Measurements from ENCODE around the gene BCAP31. TPM values are rescaled to one million over a fixed set of nuclear protein-coding genes. Genes with fewer than 3 reads are reported as not detected.
A peak's percentile ranks its signal among the peaks of the same experiment; 100 is the strongest.
"Not testable (repeated sequence)": the region's sequence is repeated elsewhere in the genome, so short reads cannot be mapped to it uniquely, and the experiment has no call there.

Gene BCAP31
- total RNA-seq, 1 experiment from 2014 or later, result 150 TPM

- POLR2A ChIA-PET, result no interaction called here
- no peak overlapping the region for H3K27ac Mint-ChIP-seq
Observed at GRCh38 chrX:153744210-153745066, 20.3 kb upstream of the BCAP31 start.

GRCh38 chrX:153743468-153744209 is 19.5 kb upstream of the BCAP31 start:
- H3K36me3 Mint-ChIP-seq; H3K9me3 Mint-ChIP-seq; H3K27ac Mint-ChIP-seq; H3K4me1 Mint-ChIP-seq; H3K27me3 Mint-ChIP-seq (ENCODE audit: low read depth); POLR2A ChIA-PET: not testable (repeated sequence)
- ATAC-seq (peak; percentile 57), DNase-seq (ENCODE audit: low spot score) (peak; percentile 70)
- CTCF ChIA-PET, result interaction anchor here (0.9 to 1.8 kb wide), 6 partner anchors 17 to 203 kb away, joined by 3 to 5 read pairs (median 3); no protein-coding TSS in a partner anchor
- peak overlapping the region; percentile 72 for H3K4me3 Mint-ChIP-seq

More at GRCh38 chrX:153744210-153745066, 20.3 kb upstream of the BCAP31 start:
- H3K36me3 Mint-ChIP-seq, result no peaks in the 10 kb centered on the region
- TF ChIP-seq ERG (CRISPR knock-in tag; IDR thresholded peaks at IDR 0.05) (no peak), CTCF (IDR thresholded peaks at IDR 0.05) (no peak)
- no peaks in the 10 kb centered on the region for H3K27me3 Mint-ChIP-seq (ENCODE audit: low read depth)
- peak; percentile 52 for DNase-seq (ENCODE audit: low spot score)
- CTCF ChIA-PET, result interaction anchor here (0.9 to 1.8 kb wide), 7 partner anchors 17 to 203 kb away, joined by 3 to 5 read pairs (median 3); no protein-coding TSS in a partner anchor
- H3K4me3 Mint-ChIP-seq, result peak overlapping the region; percentile 72
- ATAC-seq, result peak; percentile 58
- H3K9me3 Mint-ChIP-seq, result no peaks in the 10 kb centered on the region
- peaks cover 3% of the 10 kb centered on the region; the same call in 1 of the 2 replicates for H3K4me1 Mint-ChIP-seq

GRCh38 chrX:153742796-153743467 is 18.7 kb upstream of the BCAP31 start:
- H3K27me3 Mint-ChIP-seq (ENCODE audit: low read depth); H3K36me3 Mint-ChIP-seq; POLR2A ChIA-PET; H3K9me3 Mint-ChIP-seq; ATAC-seq; H3K27ac Mint-ChIP-seq; DNase-seq (ENCODE audit: low spot score); H3K4me3 Mint-ChIP-seq; H3K4me1 Mint-ChIP-seq: not testable (repeated sequence)
- CTCF ChIA-PET, result interaction anchor here (0.9 to 1.8 kb wide), 2 partner anchors 16 to 204 kb away, joined by 3 to 5 read pairs; no protein-coding TSS in a partner anchor

- H3K4me3 Mint-ChIP-seq; H3K36me3 Mint-ChIP-seq; H3K27ac Mint-ChIP-seq; POLR2A ChIA-PET; H3K27me3 Mint-ChIP-seq (ENCODE audit: low read depth); DNase-seq (ENCODE audit: low spot score); CTCF ChIA-PET; ATAC-seq; H3K4me1 Mint-ChIP-seq; H3K9me3 Mint-ChIP-seq: not testable (repeated sequence)
Observed at GRCh38 chrX:153742111-153742510, 17.9 kb upstream of the BCAP31 start.

GRCh38 chrX:153741446-153741845 is 17.3 kb upstream of the BCAP31 start:
- POLR2A ChIA-PET, result no interaction called here
- H3K4me3 Mint-ChIP-seq, result no peak overlapping the region
- ATAC-seq (no peak), DNase-seq (ENCODE audit: low spot score) (no peak)
- no peak overlapping the region for H3K27ac Mint-ChIP-seq
- peaks cover 3% of the 10 kb centered on the region; the same call in 1 of the 2 replicates for H3K4me1 Mint-ChIP-seq
- CTCF ChIA-PET, result no interaction called here
- H3K9me3 Mint-ChIP-seq, result no peaks in the 10 kb centered on the region
- no peaks in the 10 kb centered on the region for H3K27me3 Mint-ChIP-seq (ENCODE audit: low read depth)
- H3K36me3 Mint-ChIP-seq, result no peaks in the 10 kb centered on the region
- TF ChIP-seq ZNF281 (CRISPR knock-in tag; IDR thresholded peaks at IDR 0.05) (no peak), HMGA2 (CRISPR knock-in tag; IDR thresholded peaks at IDR 0.05) (no peak), ZBTB21 (CRISPR knock-in tag; IDR thresholded peaks at IDR 0.05; ENCODE audit: borderline replicate concordance) (no peak), TP53 (CRISPR knock-in tag; IDR thresholded peaks at IDR 0.05) (no peak), ZNF138 (CRISPR knock-in tag; conservative IDR thresholded peaks at IDR 0.05) (no peak), ZNF396 (CRISPR knock-in tag; IDR thresholded peaks at IDR 0.05; ENCODE audit: borderline replicate concordance) (no peak), ZNF425 (CRISPR knock-in tag; conservative IDR thresholded peaks at IDR 0.05) (no peak), ZBTB43 (CRISPR knock-in tag; IDR thresholded peaks at IDR 0.05) (no peak), TCF7 (CRISPR knock-in tag; IDR thresholded peaks at IDR 0.05; ENCODE audit: low read depth) (no peak)

Data from WTC11 (cell line).